Mesenchymal stem cell (in vitro differentiated cells and primary cell): ENCODE data around the gene RPP25.

Experiments
- DNase-seq: peaks from one replicate; pipeline ENCODE4 v3.0.0-alpha.2; 2013
- H2AFZ ChIP-seq: one replicate; pipeline ENCODE4 v1.6.1; 2013; ENCODE audit warnings: low read depth, mild to moderate bottlenecking, control low read depth, inconsistent platforms, low read length, moderate library complexity
- H2AK5ac ChIP-seq: 2 replicates; pipeline ENCODE4 v1.6.1; 2013; ENCODE audit warnings: low read length, moderate library complexity, mild to moderate bottlenecking, inconsistent platforms; ENCODE audit not compliant: severe bottlenecking
- H2BK120ac ChIP-seq: one replicate; pipeline ENCODE4 v1.6.1; 2013; ENCODE audit warnings: low read depth, mild to moderate bottlenecking, inconsistent platforms, low read length, moderate library complexity
- H2BK12ac ChIP-seq, 2 experiments: one replicate each; pipeline ENCODE4 v1.6.1; 2013; ENCODE audit warnings: inconsistent platforms in 2 of 2, low read length in 2 of 2, mild to moderate bottlenecking in 2 of 2, moderate library complexity in 2 of 2, control low read depth in 1 of 2
- H2BK15ac ChIP-seq: one replicate; pipeline ENCODE4 v1.6.1; 2013; ENCODE audit warnings: mild to moderate bottlenecking, low read depth, inconsistent platforms; ENCODE audit not compliant: poor library complexity, severe bottlenecking
- H2BK5ac ChIP-seq: 2 replicates; pipeline ENCODE4 v1.6.1; 2013; ENCODE audit warnings: low read depth, mild to moderate bottlenecking, low read length, control low read depth, inconsistent platforms; ENCODE audit not compliant: poor library complexity, severe bottlenecking
- H3K14ac ChIP-seq, 2 experiments: one replicate each; pipeline ENCODE4 v1.6.1; 2013; ENCODE audit warnings: inconsistent platforms in 2 of 2, low read length in 2 of 2, control low read depth in 1 of 2, mild to moderate bottlenecking in 1 of 2, moderate library complexity in 1 of 2
- H3K18ac ChIP-seq, 2 experiments: one replicate each; pipeline ENCODE4 v1.6.1; 2013; ENCODE audit warnings: inconsistent platforms in 2 of 2, low read length in 2 of 2, control low read depth in 1 of 2, low read depth in 1 of 2, mild to moderate bottlenecking in 1 of 2
- H3K23ac ChIP-seq, 2 experiments: one replicate each; pipeline ENCODE4 v1.6.1; 2013; ENCODE audit warnings: inconsistent platforms in 2 of 2, low read length in 2 of 2, mild to moderate bottlenecking in 2 of 2, moderate library complexity in 2 of 2, control low read depth in 1 of 2
- H3K27ac ChIP-seq: 2 replicates; pipeline ENCODE4 v1.5.1; 2013; ENCODE audit warnings: mild to moderate bottlenecking, moderate library complexity, low read length, control low read depth, inconsistent platforms; ENCODE audit not compliant: poor library complexity, severe bottlenecking
- H3K27me3 ChIP-seq, 2 experiments: 2 replicates each; pipeline versions ENCODE4 v1.6.1 to v1.7.0; 2013; ENCODE audit warnings: low read length in 2 of 2, mild to moderate bottlenecking in 2 of 2, moderate library complexity in 2 of 2, control low read depth in 1 of 2, inconsistent platforms in 1 of 2; ENCODE audit not compliant: control insufficient read depth in 1 of 2, insufficient read depth in 1 of 2
- H3K36me3 ChIP-seq, 2 experiments: 2 replicates each; pipeline versions ENCODE4 v1.6.1 to v1.7.0; 2013; ENCODE audit warnings: low read length in 2 of 2, control low read depth in 1 of 2, inconsistent platforms in 1 of 2, low read depth in 1 of 2, mild to moderate bottlenecking in 1 of 2; ENCODE audit not compliant: insufficient read depth in 2 of 2, control insufficient read depth in 1 of 2
- H3K4ac ChIP-seq, 2 experiments: one replicate each; pipeline ENCODE4 v1.6.1; 2013; ENCODE audit warnings: inconsistent platforms in 2 of 2, low read length in 2 of 2, mild to moderate bottlenecking in 2 of 2, moderate library complexity in 2 of 2, control low read depth in 1 of 2, low read depth in 1 of 2
- H3K4me1 ChIP-seq: 2 replicates; pipeline ENCODE4 v1.6.1; 2013; ENCODE audit warnings: low read depth, low read length, control low read depth; ENCODE audit not compliant: control insufficient read depth, insufficient read depth
- H3K4me2 ChIP-seq: 2 replicates; pipeline ENCODE4 v1.6.1; 2013; ENCODE audit warnings: low read length, mild to moderate bottlenecking, inconsistent platforms; ENCODE audit not compliant: poor library complexity, severe bottlenecking
- H3K4me3 ChIP-seq, 2 experiments: 2 replicates each; pipeline versions ENCODE4 v1.5.1 to v1.7.0; 2013; ENCODE audit warnings: low read length in 2 of 2, mild to moderate bottlenecking in 2 of 2, control low read depth in 1 of 2, low read depth in 1 of 2; ENCODE audit not compliant: insufficient read depth in 1 of 2
- H3K79me1 ChIP-seq: replicated peaks from 2 replicates; pipeline ENCODE4 v1.6.1; 2013; ENCODE audit warnings: mild to moderate bottlenecking, control low read depth, low read length, inconsistent platforms; ENCODE audit not compliant: poor library complexity, severe bottlenecking
- H3K9ac ChIP-seq: 2 replicates; pipeline ENCODE4 v1.7.0; 2013; ENCODE audit warnings: mild to moderate bottlenecking, low read length, moderate library complexity
- H3K9me3 ChIP-seq: 2 replicates; pipeline ENCODE4 v1.7.0; 2013; ENCODE audit warnings: mild to moderate bottlenecking, low read length; ENCODE audit not compliant: control insufficient read depth
- H4K8ac ChIP-seq: one replicate; pipeline ENCODE4 v1.6.1; 2013; ENCODE audit warnings: inconsistent platforms, mild to moderate bottlenecking, low read length, moderate library complexity
- H4K91ac ChIP-seq: one replicate; pipeline ENCODE4 v1.6.1; 2013; ENCODE audit warnings: mild to moderate bottlenecking, low read length, inconsistent platforms
- WGBS: methylation state at CpG from one replicate; pipeline ENCODE4 v1.1.7; 2013; ENCODE audit warnings: mixed read lengths; 5-methylcytosine and 5-hydroxymethylcytosine counted together

The RPP25 gene

GRCh38 chr15:74958320-74958907 is 1.8 kb upstream of the RPP25 start:
- Histone ChIP-seq H4K8ac (peak overlapping the region; percentile 73), H4K91ac (no peak overlapping the region), H2BK12ac (peak overlapping the region in 1 of 2 experiments; percentile 25), H3K27me3 (peaks cover 8 to 54% of the 10 kb centered on the region in 2 experiments), H3K4me2 (peak overlapping the region; percentile 56), H3K18ac (peak overlapping the region in 1 of 2 experiments; percentile 13), H2BK5ac (no peak overlapping the region), H3K4ac (peak overlapping the region in 1 of 2 experiments; percentile 35), H3K9ac (peak overlapping the region; percentile 85), H2BK15ac (peak overlapping the region; percentile 50), H2BK120ac (no peak overlapping the region), H3K36me3 (no peaks in the 10 kb centered on the region), H2AK5ac (no peak overlapping the region), H2AFZ (peak overlapping the region; percentile 73), H3K4me1 (peaks cover 31% of the 10 kb centered on the region), H3K79me1 (no peaks in the 10 kb centered on the region), H3K14ac (peak overlapping the region in 1 of 2 experiments; percentile 48), H3K23ac (peak overlapping the region in 1 of 2 experiments; percentile 78), H3K4me3 (peak overlapping the region in 1 of 2 experiments; percentile 70), H3K27ac (no peak overlapping the region), H3K9me3 (no peaks in the 10 kb centered on the region)
- 1% methylated on average over 22 of the region's 28 CpGs for WGBS
- peak; percentile 69 for DNase-seq

GRCh38 chr15:74957476-74958035 is 984 bp upstream of the RPP25 start:
- no peak overlapping the region for H2BK120ac ChIP-seq
- H4K91ac ChIP-seq = no peak overlapping the region
- peak overlapping the region in 1 of 2 experiments; percentile 92 for H3K4ac ChIP-seq
- peak overlapping the region; percentile 57 to 70 for H3K4me3 ChIP-seq
- DNase-seq = no peak
- peak overlapping the region; percentile 85 for H3K9ac ChIP-seq
- H3K27ac ChIP-seq = no peak overlapping the region
- H3K27me3 ChIP-seq = peaks cover 8 to 51% of the 10 kb centered on the region in 2 experiments
- peak overlapping the region in 1 of 2 experiments; percentile 95 for H3K14ac ChIP-seq
- no peaks in the 10 kb centered on the region for H3K36me3 ChIP-seq
- peak overlapping the region in 1 of 2 experiments; percentile 94 for H3K18ac ChIP-seq
- H2BK15ac ChIP-seq = no peak overlapping the region
- peak overlapping the region; percentile 30 for H2AFZ ChIP-seq
- no peak overlapping the region for H4K8ac ChIP-seq
- H2AK5ac ChIP-seq = no peak overlapping the region
- H3K9me3 ChIP-seq = no peaks in the 10 kb centered on the region
- no peak overlapping the region for H2BK5ac ChIP-seq
- H3K4me1 ChIP-seq = peaks cover 31% of the 10 kb centered on the region
- H3K23ac ChIP-seq = peak overlapping the region in 1 of 2 experiments; percentile 85
- H2BK12ac ChIP-seq = peak overlapping the region in 1 of 2 experiments; percentile 93
- no peaks in the 10 kb centered on the region for H3K79me1 ChIP-seq
- peak overlapping the region; percentile 97 for H3K4me2 ChIP-seq
- 3% methylated on average over 23 of the region's 28 CpGs for WGBS

- peak overlapping the region; percentile 82 for H4K8ac ChIP-seq
- H2AFZ ChIP-seq = peak overlapping the region; percentile 83
- no peak overlapping the region for H3K27ac ChIP-seq
- no peaks in the 10 kb centered on the region for H3K9me3 ChIP-seq
- WGBS = 9% methylated on average over 56 of the region's 88 CpGs
- H3K9ac ChIP-seq = peak overlapping the region; percentile 85
- DNase-seq = peak; percentile 80
- H2BK5ac ChIP-seq = no peak overlapping the region
- peak overlapping the region; percentile 96 for H2BK15ac ChIP-seq
- peak overlapping the region; percentile 65 for H4K91ac ChIP-seq
- H3K4me3 ChIP-seq = peak overlapping the region; percentile 57 to 70
- H3K14ac ChIP-seq = peak overlapping the region in 1 of 2 experiments; percentile 93
- peak overlapping the region; percentile 52 for H2BK120ac ChIP-seq
- H3K4me2 ChIP-seq = peak overlapping the region; percentile 97
- peak overlapping the region; percentile 78 to 84 for H3K4ac ChIP-seq
- no peaks in the 10 kb centered on the region for H3K36me3 ChIP-seq
- H3K4me1 ChIP-seq = peaks cover 33% of the 10 kb centered on the region
- H3K27me3 ChIP-seq = peaks cover 8 to 51% of the 10 kb centered on the region in 2 experiments
- peak overlapping the region; percentile 91 to 94 for H3K18ac ChIP-seq
- peak overlapping the region in 1 of 2 experiments; percentile 29 for H2BK12ac ChIP-seq
- no peak overlapping the region for H2AK5ac ChIP-seq
- H3K79me1 ChIP-seq = no peaks in the 10 kb centered on the region
- peak overlapping the region in 1 of 2 experiments; percentile 29 for H3K23ac ChIP-seq
These were observed 550 bp downstream of the RPP25 start for GRCh38 chr15:74955796-74956647.
